WTC11 (cell line): ENCODE data around the gene MS4A6A. TPM values are rescaled to one million over a fixed set of nuclear protein-coding genes. Genes with fewer than 3 reads are reported as not detected.

Source experiments
- ATAC-seq: fragments of 200-7000 bp; cut with Tn5 transposase; 2 replicates; pipeline ENCODE4 v1.10.0; 2021; ENCODE audit warnings: mild to moderate bottlenecking, moderate library complexity
- CTCF ChIA-PET: fragments of 300-600 bp; sonication (Branson Sonifier 250); formaldehyde crosslinking; loops from one replicate; lab custom pipeline; 2021; ENCODE audit warnings: antibody characterized with exemption; lab: Charles Lee
- POLR2A ChIA-PET: fragments of 350-600 bp; sonication (Branson Sonifier 250); formaldehyde crosslinking; loops from one replicate; lab custom pipeline; 2021; ENCODE audit warnings: antibody characterized with exemption; lab: Charles Lee
- DNase-seq: peaks from one replicate; pipeline ENCODE4 v3.0.0; 2021; ENCODE audit warnings: low spot score
- H3K27ac Mint-ChIP-seq: 2 replicates; pipeline ENCODE4 v1.8.0; 2021; ENCODE audit warnings: mixed read lengths
- H3K27me3 Mint-ChIP-seq: 2 replicates; pipeline ENCODE4 v1.8.0; 2021; ENCODE audit warnings: low read depth, mild to moderate bottlenecking, moderate library complexity, mixed read lengths
- H3K36me3 Mint-ChIP-seq: 2 replicates; pipeline ENCODE4 v1.8.0; 2021; ENCODE audit warnings: mixed read lengths
- H3K4me1 Mint-ChIP-seq: 2 replicates; pipeline ENCODE4 v1.8.0; 2022; ENCODE audit warnings: mixed read lengths
- H3K4me3 Mint-ChIP-seq: 2 replicates; pipeline ENCODE4 v1.8.0; 2021; ENCODE audit warnings: mild to moderate bottlenecking, moderate library complexity, mixed read lengths
- H3K9me3 Mint-ChIP-seq: 2 replicates; pipeline ENCODE4 v1.8.0; 2021; ENCODE audit warnings: mixed read lengths
- ARID4B ChIP-seq: sonication (generic); formaldehyde crosslinking; IDR thresholded peaks from 2 replicates; pipeline ENCODE4 v1.8.0; 2023; ENCODE audit warnings: missing genetic modification reagents, mild to moderate bottlenecking, borderline replicate concordance
- CBFB ChIP-seq: sonication (generic); formaldehyde crosslinking; IDR thresholded peaks from 2 replicates; pipeline ENCODE4 v1.8.1; 2022; ENCODE audit warnings: mild to moderate bottlenecking, low read depth, missing genetic modification reagents
- KAT7 ChIP-seq: sonication (generic); formaldehyde crosslinking; IDR thresholded peaks from 2 replicates; pipeline ENCODE4 v1.8.1; 2023; ENCODE audit warnings: missing genetic modification reagents, mild to moderate bottlenecking, borderline replicate concordance
- NR1H2 ChIP-seq: sonication (generic); formaldehyde crosslinking; IDR thresholded peaks from 2 replicates; pipeline ENCODE4 v1.9.0; 2021; ENCODE audit warnings: mild to moderate bottlenecking, moderate library complexity, missing genetic modification reagents
- NR2C2 ChIP-seq: sonication (generic); formaldehyde crosslinking; IDR thresholded peaks from 2 replicates; pipeline ENCODE4 v1.8.0; 2022; ENCODE audit warnings: mild to moderate bottlenecking, missing genetic modification reagents
- PRRX2 ChIP-seq: fragments of 250-450 bp; sonication (Bioruptor Pico); IDR thresholded peaks from 2 replicates; pipeline ENCODE4 v1.8.0; 2021; ENCODE audit warnings: mild to moderate bottlenecking
- SMAD3 ChIP-seq: sonication (generic); formaldehyde crosslinking; IDR thresholded peaks from 2 replicates; pipeline ENCODE4 v1.8.0; 2022; ENCODE audit warnings: missing genetic modification reagents, mild to moderate bottlenecking, borderline replicate concordance
- TP53 ChIP-seq: sonication (generic); formaldehyde crosslinking; IDR thresholded peaks from 2 replicates; pipeline ENCODE4 v1.8.1; 2023; ENCODE audit warnings: mild to moderate bottlenecking, missing genetic modification reagents
- ZNF138 ChIP-seq: sonication (generic); formaldehyde crosslinking; conservative IDR thresholded peaks from 2 replicates; pipeline ENCODE4 v1.8.1; 2022; ENCODE audit warnings: mild to moderate bottlenecking, moderate library complexity, missing genetic modification reagents
- ZNF219 ChIP-seq: sonication (generic); formaldehyde crosslinking; IDR thresholded peaks from 2 replicates; pipeline ENCODE4 v1.8.0; 2023; ENCODE audit warnings: missing genetic modification reagents, mild to moderate bottlenecking, borderline replicate concordance
- ZNF512 ChIP-seq: sonication (generic); formaldehyde crosslinking; IDR thresholded peaks from 2 replicates; pipeline ENCODE4 v1.8.1; 2022; ENCODE audit warnings: missing genetic modification reagents, borderline replicate concordance
- ZNF671 ChIP-seq: fragments of 250-450 bp; sonication (Bioruptor Pico); IDR thresholded peaks from 2 replicates; pipeline ENCODE4 v1.8.0; 2021; ENCODE audit warnings: mild to moderate bottlenecking
- total RNA-seq: library from RNA; stranded (reverse); gene quantifications from 3 replicates; pipeline ENCODE4 v1.2.3, GENCODE V29; 2021
- TF ChIP-seq, protein P1 (sequence below): sonication (generic); formaldehyde crosslinking; conservative IDR thresholded peaks from 2 replicates; pipeline ENCODE4 v1.8.1; 2022; ENCODE audit warnings: mild to moderate bottlenecking, missing genetic modification reagents
- TF ChIP-seq, protein P2 (sequence below): sonication (generic); formaldehyde crosslinking; IDR thresholded peaks from 2 replicates; pipeline ENCODE4 v1.8.1; 2023; ENCODE audit warnings: mild to moderate bottlenecking, missing genetic modification reagents
- TF ChIP-seq, protein P3 (sequence below): fragments of 250-450 bp; sonication (Bioruptor Pico); IDR thresholded peaks from 2 replicates; pipeline ENCODE4 v1.9.0; 2021; ENCODE audit warnings: moderate library complexity, mild to moderate bottlenecking, inconsistent platforms, borderline replicate concordance
- TF ChIP-seq, protein P4 (sequence below): sonication (generic); formaldehyde crosslinking; IDR thresholded peaks from 2 replicates; pipeline ENCODE4 v1.8.1; 2023; ENCODE audit warnings: mild to moderate bottlenecking, missing genetic modification reagents, borderline replicate concordance
- TF ChIP-seq, protein P5 (sequence below): sonication (generic); formaldehyde crosslinking; IDR thresholded peaks from 2 replicates; pipeline ENCODE4 v1.8.0; 2023; ENCODE audit warnings: mild to moderate bottlenecking, missing genetic modification reagents
- TF ChIP-seq, protein P6 (sequence below): sonication (generic); formaldehyde crosslinking; IDR thresholded peaks from 2 replicates; pipeline ENCODE4 v1.8.1; 2022; ENCODE audit warnings: mild to moderate bottlenecking, moderate library complexity, missing genetic modification reagents

MS4A6A gene
- total RNA-seq, 1 experiment from 2014 or later: 0.39 TPM

DNA sequence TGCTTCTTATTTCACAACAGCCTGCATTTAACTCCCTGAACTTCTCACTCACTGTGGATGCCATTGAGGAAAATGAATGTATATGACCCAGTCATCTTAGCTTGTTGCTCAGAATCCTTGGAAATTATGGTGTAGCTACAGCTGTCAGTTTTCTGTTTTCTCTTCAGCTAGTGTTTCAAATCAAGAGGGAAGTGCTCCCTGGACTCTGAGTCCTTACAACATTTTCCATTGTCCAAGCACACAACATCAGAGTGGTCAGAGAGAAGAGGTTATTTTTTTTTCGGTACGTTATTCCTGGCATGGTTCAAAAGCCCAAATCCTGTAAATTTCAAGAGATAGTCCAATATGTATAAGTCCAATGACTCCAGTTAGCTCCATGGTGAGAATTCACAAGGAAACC is 23.6 kb downstream of the MS4A6A start:
- H3K4me3 Mint-ChIP-seq: no peak overlapping the region
- TF ChIP-seq, protein P1, sequence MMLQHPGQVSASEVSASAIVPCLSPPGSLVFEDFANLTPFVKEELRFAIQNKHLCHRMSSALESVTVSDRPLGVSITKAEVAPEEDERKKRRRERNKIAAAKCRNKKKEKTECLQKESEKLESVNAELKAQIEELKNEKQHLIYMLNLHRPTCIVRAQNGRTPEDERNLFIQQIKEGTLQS (CRISPR knock-in tag): no peak
- TF ChIP-seq, protein P2, sequence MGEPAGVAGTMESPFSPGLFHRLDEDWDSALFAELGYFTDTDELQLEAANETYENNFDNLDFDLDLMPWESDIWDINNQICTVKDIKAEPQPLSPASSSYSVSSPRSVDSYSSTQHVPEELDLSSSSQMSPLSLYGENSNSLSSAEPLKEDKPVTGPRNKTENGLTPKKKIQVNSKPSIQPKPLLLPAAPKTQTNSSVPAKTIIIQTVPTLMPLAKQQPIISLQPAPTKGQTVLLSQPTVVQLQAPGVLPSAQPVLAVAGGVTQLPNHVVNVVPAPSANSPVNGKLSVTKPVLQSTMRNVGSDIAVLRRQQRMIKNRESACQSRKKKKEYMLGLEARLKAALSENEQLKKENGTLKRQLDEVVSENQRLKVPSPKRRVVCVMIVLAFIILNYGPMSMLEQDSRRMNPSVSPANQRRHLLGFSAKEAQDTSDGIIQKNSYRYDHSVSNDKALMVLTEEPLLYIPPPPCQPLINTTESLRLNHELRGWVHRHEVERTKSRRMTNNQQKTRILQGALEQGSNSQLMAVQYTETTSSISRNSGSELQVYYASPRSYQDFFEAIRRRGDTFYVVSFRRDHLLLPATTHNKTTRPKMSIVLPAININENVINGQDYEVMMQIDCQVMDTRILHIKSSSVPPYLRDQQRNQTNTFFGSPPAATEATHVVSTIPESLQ: no peak
- ChIA-PET CTCF (no interaction called here), POLR2A (no interaction called here)
- no peak overlapping the region for H3K27ac Mint-ChIP-seq
- ATAC-seq: no peak
- no peak for DNase-seq
- no peaks in the 10 kb centered on the region for H3K4me1 Mint-ChIP-seq
- peaks cover 4% of the 10 kb centered on the region for H3K9me3 Mint-ChIP-seq
- H3K27me3 Mint-ChIP-seq: no peaks in the 10 kb centered on the region
- H3K36me3 Mint-ChIP-seq: no peaks in the 10 kb centered on the region

GRCh38 chr11:60158636-60159035 is 24.2 kb downstream of the MS4A6A start:
- Mint-ChIP-seq H3K27ac (no peak overlapping the region), H3K27me3 (no peaks in the 10 kb centered on the region), H3K4me1 (no peaks in the 10 kb centered on the region), H3K36me3 (no peaks in the 10 kb centered on the region), H3K4me3 (no peak overlapping the region), H3K9me3 (peaks cover 4% of the 10 kb centered on the region)
- ChIA-PET CTCF (no interaction called here), POLR2A (no interaction called here)
- no peak for DNase-seq
- ATAC-seq: no peak
- TF ChIP-seq CBFB (no peak), ZNF138 (CRISPR knock-in tag) (no peak), SMAD3 (no peak), PRRX2 (CRISPR knock-in tag) (no peak), ARID4B (CRISPR knock-in tag) (no peak), TP53 (CRISPR knock-in tag) (no peak), ZNF219 (CRISPR knock-in tag) (no peak), ZNF512 (no peak), NR2C2 (no peak), ZNF671 (no peak), NR1H2 (no peak), KAT7 (CRISPR knock-in tag) (no peak)
- TF ChIP-seq, protein P3, sequence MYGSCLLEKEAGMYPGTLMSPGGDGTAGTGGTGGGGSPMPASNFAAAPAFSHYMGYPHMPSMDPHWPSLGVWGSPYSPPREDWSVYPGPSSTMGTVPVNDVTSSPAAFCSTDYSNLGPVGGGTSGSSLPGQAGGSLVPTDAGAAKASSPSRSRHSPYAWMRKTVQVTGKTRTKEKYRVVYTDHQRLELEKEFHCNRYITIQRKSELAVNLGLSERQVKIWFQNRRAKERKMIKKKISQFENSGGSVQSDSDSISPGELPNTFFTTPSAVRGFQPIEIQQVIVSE: no peak
- TF ChIP-seq, protein P4, sequence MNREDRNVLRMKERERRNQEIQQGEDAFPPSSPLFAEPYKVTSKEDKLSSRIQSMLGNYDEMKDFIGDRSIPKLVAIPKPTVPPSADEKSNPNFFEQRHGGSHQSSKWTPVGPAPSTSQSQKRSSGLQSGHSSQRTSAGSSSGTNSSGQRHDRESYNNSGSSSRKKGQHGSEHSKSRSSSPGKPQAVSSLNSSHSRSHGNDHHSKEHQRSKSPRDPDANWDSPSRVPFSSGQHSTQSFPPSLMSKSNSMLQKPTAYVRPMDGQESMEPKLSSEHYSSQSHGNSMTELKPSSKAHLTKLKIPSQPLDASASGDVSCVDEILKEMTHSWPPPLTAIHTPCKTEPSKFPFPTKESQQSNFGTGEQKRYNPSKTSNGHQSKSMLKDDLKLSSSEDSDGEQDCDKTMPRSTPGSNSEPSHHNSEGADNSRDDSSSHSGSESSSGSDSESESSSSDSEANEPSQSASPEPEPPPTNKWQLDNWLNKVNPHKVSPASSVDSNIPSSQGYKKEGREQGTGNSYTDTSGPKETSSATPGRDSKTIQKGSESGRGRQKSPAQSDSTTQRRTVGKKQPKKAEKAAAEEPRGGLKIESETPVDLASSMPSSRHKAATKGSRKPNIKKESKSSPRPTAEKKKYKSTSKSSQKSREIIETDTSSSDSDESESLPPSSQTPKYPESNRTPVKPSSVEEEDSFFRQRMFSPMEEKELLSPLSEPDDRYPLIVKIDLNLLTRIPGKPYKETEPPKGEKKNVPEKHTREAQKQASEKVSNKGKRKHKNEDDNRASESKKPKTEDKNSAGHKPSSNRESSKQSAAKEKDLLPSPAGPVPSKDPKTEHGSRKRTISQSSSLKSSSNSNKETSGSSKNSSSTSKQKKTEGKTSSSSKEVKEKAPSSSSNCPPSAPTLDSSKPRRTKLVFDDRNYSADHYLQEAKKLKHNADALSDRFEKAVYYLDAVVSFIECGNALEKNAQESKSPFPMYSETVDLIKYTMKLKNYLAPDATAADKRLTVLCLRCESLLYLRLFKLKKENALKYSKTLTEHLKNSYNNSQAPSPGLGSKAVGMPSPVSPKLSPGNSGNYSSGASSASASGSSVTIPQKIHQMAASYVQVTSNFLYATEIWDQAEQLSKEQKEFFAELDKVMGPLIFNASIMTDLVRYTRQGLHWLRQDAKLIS: no peak
- TF ChIP-seq, protein P5, sequence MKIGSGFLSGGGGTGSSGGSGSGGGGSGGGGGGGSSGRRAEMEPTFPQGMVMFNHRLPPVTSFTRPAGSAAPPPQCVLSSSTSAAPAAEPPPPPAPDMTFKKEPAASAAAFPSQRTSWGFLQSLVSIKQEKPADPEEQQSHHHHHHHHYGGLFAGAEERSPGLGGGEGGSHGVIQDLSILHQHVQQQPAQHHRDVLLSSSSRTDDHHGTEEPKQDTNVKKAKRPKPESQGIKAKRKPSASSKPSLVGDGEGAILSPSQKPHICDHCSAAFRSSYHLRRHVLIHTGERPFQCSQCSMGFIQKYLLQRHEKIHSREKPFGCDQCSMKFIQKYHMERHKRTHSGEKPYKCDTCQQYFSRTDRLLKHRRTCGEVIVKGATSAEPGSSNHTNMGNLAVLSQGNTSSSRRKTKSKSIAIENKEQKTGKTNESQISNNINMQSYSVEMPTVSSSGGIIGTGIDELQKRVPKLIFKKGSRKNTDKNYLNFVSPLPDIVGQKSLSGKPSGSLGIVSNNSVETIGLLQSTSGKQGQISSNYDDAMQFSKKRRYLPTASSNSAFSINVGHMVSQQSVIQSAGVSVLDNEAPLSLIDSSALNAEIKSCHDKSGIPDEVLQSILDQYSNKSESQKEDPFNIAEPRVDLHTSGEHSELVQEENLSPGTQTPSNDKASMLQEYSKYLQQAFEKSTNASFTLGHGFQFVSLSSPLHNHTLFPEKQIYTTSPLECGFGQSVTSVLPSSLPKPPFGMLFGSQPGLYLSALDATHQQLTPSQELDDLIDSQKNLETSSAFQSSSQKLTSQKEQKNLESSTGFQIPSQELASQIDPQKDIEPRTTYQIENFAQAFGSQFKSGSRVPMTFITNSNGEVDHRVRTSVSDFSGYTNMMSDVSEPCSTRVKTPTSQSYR (CRISPR knock-in tag): no peak
- TF ChIP-seq, protein P6, sequence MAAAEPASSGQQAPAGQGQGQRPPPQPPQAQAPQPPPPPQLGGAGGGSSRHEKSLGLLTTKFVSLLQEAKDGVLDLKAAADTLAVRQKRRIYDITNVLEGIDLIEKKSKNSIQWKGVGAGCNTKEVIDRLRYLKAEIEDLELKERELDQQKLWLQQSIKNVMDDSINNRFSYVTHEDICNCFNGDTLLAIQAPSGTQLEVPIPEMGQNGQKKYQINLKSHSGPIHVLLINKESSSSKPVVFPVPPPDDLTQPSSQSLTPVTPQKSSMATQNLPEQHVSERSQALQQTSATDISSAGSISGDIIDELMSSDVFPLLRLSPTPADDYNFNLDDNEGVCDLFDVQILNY (CRISPR knock-in tag): no peak
